Measurements from ENCODE around the gene PGM2. TPM values are rescaled to one million over a fixed set of nuclear protein-coding genes. Genes with fewer than 3 reads are reported as not detected.

The PGM2 gene
- total and polyA plus RNA-seq, 10 of the 15 experiments (the other 5 are each of a cell fraction or from before 2014, with no cell fraction given), result 11.9 to 41.7 (median 37.1) TPM

GRCh38 chr4:37779896-37780295 is 46.6 kb upstream of the PGM2 start:
- ChIA-PET SMC1A (ENCODE audit: uncharacterized antibody, unreplicated experiment) (no interaction called here), CTCF (interaction anchor here (1.2 kb wide), 1 partner anchor 177 kb away, joined by 3 read pairs; no protein-coding TSS in a partner anchor), POLR2A (no interaction called here), RAD21 (ENCODE audit: unreplicated experiment) (no interaction called here)
- ATAC-seq, result no peak
- Histone ChIP-seq H3K27me3 (replicated peaks in 1 of 2; ENCODE audit: control insufficient read depth in 2 of 2, insufficient read depth in 2 of 2, low read length in 1 of 2) (no peaks in the 10 kb centered on the region), H3K36me3 (ENCODE audit: control insufficient read depth in 2 of 2, insufficient read depth in 2 of 2, low read length in 1 of 2) (no peaks in the 10 kb centered on the region), H2AFZ (ENCODE audit: control insufficient read depth, low read depth, low read length) (no peak overlapping the region), H3K4me1 (ENCODE audit: control insufficient read depth, insufficient read depth, low read length) (no peaks in the 10 kb centered on the region), H3K4me2 (ENCODE audit: control insufficient read depth, insufficient read depth) (no peak overlapping the region), H3K79me2 (ENCODE audit: control insufficient read depth, insufficient read depth, low read length) (no peaks in the 10 kb centered on the region), H3K9me3 (replicated peaks; ENCODE audit: control insufficient read depth, insufficient read depth, low read length) (peaks cover 1% of the 10 kb centered on the region; the same call in 2 of the 3 replicates), H3K9ac (ENCODE audit: control insufficient read depth, insufficient read depth, low read length) (no peak overlapping the region), H3K4me3 (no peak overlapping the region), H4K20me1 (ENCODE audit: control insufficient read depth, insufficient read depth) (no peaks in the 10 kb centered on the region), H3K27ac (ENCODE audit: control insufficient read depth, insufficient read depth) (no peak overlapping the region)
- no TSS peak for BruUV-seq (replicated peaks)
- intact Hi-C loops (cut with micrococcal nuclease; ENCODE audit: unreplicated experiment) (no loop called here), in situ Hi-C loops (cut with MboI) (no loop called here)
- FAIRE-seq, result no peak
- no peak for DNase-seq (ENCODE audit: low read depth, low spot score)
- TF ChIP-seq IRF3 (IDR thresholded peaks at IDR 0.05) (no peak), TCF7 (IDR thresholded peaks at IDR 0.05; ENCODE audit: borderline replicate concordance) (no peak), CTCF (IDR thresholded peaks at IDR 0.05 in 2 of 3, conservative IDR thresholded peaks at IDR 0.05 in 1 of 3; ENCODE audit: control insufficient read depth in 2 of 3, extremely low read depth in 1 of 3, insufficient read depth in 1 of 3, low read depth in 3 of 3, low read length in 3 of 3) (no peak), ZBED1 (IDR thresholded peaks at IDR 0.05; ENCODE audit: borderline replicate concordance) (no peak), DPF2 (IDR thresholded peaks at IDR 0.05) (no peak), MYB (IDR thresholded peaks at IDR 0.05; ENCODE audit: borderline replicate concordance, low read depth, low read length) (no peak), ZBTB40 (IDR thresholded peaks at IDR 0.05; ENCODE audit: borderline replicate concordance) (no peak), ZBTB33 (IDR thresholded peaks at IDR 0.05) (no peak)
